Measurements from ENCODE around the gene NEB. TPM values are rescaled to one million over a fixed set of nuclear protein-coding genes. Genes with fewer than 3 reads are reported as not detected.

NEB gene
- polyA plus RNA-seq, 10 donors = 639 to 1,786 (median 1,117) TPM

GRCh38 chr2:151481744-151482143 lies 252.5 kb downstream of the NEB start:
- no peak for DNase-seq

- no peak for DNase-seq
Observed at GRCh38 chr2:151478011-151478410, 256.3 kb downstream of the NEB start.

DNA sequence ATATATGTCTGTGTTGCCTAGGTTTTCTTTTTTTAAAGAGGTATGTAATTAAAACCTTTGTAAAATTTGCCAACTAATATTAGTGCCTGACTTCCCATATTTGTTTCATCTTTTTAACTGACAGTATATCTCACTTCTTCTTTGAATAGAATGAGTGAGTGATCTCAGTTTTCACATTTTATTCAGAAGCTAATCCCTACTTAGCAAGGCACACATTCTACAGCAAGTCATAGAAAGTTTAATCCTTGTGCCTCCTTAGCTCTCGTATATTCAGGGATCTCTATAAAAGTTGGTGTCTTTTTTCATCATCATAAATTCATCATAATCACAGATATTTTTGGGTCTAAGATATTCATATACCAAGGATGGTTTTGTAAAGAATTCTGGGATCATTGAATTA lies 258.0 kb downstream of the NEB start:
- no peak for DNase-seq

DNA sequence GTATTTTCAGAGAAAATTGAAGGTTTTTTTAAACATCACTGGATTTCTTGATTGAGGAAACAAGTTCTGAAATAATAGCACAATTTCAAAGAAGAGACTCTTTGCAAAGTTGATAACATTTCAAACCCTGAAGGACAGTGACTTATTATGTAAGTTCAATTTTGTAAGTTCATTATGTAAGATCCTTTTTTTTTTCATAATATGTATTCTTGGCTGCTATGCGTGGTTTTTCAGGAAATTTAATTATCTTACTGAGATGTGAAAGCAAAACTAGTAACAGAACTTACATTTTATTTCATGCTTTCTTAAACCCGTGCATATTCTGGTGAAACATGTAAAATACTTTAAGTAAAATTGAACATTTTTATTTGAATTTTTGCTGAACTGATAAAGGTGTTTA lies 259.2 kb downstream of the NEB start:
- no peak for DNase-seq

GRCh38 chr2:151472966-151473365 lies 261.3 kb downstream of the NEB start:
- DNase-seq = no peak

- no peak for DNase-seq
Observed at GRCh38 chr2:151470556-151470955, 263.7 kb downstream of the NEB start.

GRCh38 chr2:151465771-151466170 lies 268.5 kb downstream of the NEB start:
- DNase-seq = no peak

- peak; percentile 21 to 46 (median 33) for DNase-seq
Observed at GRCh38 chr2:151459358-151459757, 274.9 kb downstream of the NEB start.

- DNase-seq = no peak
Observed at GRCh38 chr2:151439127-151439526, 295.1 kb downstream of the NEB start.

GRCh38 chr2:151438506-151438905 lies 295.8 kb downstream of the NEB start:
- DNase-seq = no peak

DNA sequence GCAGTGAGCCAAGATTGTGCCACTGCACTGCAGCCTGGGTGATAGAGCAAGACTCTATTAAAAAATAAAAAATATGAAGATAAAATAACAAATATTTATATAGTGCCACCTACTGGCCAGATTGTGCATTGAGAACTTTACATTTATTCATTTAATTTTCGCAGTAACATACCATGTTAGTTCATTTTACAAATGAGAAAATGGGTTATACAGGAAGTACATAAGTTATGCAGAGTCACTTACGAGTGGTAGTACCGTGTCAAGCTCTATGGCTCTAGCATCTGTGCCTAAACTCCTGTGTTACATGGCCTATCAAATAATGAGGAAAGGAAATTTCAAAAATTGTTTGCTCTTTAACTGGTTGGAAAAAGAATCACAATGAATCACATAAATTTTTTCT lies 296.6 kb downstream of the NEB start:
- DNase-seq = peak; percentile 8 to 37 (median 26)

Other genes starting within 250 kb of the NEB start
- gene ARL5A, start 93.9 kb upstream of the NEB start, polyA plus RNA-seq (ENCODE audit: insufficient read length in 10 of 10) = 10 to 100 TPM; 23.2 to 32.5 (median 26.0) TPM

Data from muscle of back (tissue), 11 donors.